Neural cell (in vitro differentiated cells): ENCODE measurements around the gene LDLRAD3.

ENCODE experiments used
- EP300 ChIP-seq: fragments of 450-650 bp; conservative IDR thresholded peaks from 2 replicates; pipeline ENCODE4 v1.6.1; 2014; ENCODE audit warnings: antibody characterized with exemption, mild to moderate bottlenecking, moderate library complexity; ENCODE audit not compliant: poor library complexity, severe bottlenecking
- EZH2 ChIP-seq: fragments of 200-600, 300-800 bp; shearing (Covaris generic), sonication (generic); IDR thresholded peaks from 2 replicates; pipeline ENCODE4 v1.6.1; 2014; ENCODE audit warnings: antibody characterized with exemption, low read length, borderline replicate concordance, mild to moderate bottlenecking; ENCODE audit not compliant: insufficient read depth, poor library complexity, severe bottlenecking
- POLR2AphosphoS5 ChIP-seq: IDR thresholded peaks from 2 replicates; pipeline ENCODE4 v1.6.1; 2012
- SMC3 ChIP-seq: fragments of 450-650 bp; conservative IDR thresholded peaks from 2 replicates; pipeline ENCODE4 v1.6.1; 2014; ENCODE audit warnings: antibody characterized with exemption, mild to moderate bottlenecking, moderate library complexity; ENCODE audit not compliant: poor library complexity
- TAF1 ChIP-seq: IDR thresholded peaks from 2 replicates; pipeline ENCODE4 v1.6.1; 2012; ENCODE audit warnings: low read depth
- TF ChIP-seq, protein P1 (sequence below): fragments of 450-650 bp; IDR thresholded peaks from 2 replicates; pipeline ENCODE4 v1.5.1; 2014; ENCODE audit warnings: antibody characterized with exemption, mild to moderate bottlenecking, moderate library complexity; ENCODE audit not compliant: poor library complexity, severe bottlenecking
- TF ChIP-seq, protein P2 (sequence below): IDR thresholded peaks from 2 replicates; pipeline ENCODE4 v1.6.1; 2012; ENCODE audit warnings: borderline replicate concordance

GRCh38 chr11:35944503-35945136, 758 bp downstream of the LDLRAD3 start:
- TF ChIP-seq, protein P1, sequence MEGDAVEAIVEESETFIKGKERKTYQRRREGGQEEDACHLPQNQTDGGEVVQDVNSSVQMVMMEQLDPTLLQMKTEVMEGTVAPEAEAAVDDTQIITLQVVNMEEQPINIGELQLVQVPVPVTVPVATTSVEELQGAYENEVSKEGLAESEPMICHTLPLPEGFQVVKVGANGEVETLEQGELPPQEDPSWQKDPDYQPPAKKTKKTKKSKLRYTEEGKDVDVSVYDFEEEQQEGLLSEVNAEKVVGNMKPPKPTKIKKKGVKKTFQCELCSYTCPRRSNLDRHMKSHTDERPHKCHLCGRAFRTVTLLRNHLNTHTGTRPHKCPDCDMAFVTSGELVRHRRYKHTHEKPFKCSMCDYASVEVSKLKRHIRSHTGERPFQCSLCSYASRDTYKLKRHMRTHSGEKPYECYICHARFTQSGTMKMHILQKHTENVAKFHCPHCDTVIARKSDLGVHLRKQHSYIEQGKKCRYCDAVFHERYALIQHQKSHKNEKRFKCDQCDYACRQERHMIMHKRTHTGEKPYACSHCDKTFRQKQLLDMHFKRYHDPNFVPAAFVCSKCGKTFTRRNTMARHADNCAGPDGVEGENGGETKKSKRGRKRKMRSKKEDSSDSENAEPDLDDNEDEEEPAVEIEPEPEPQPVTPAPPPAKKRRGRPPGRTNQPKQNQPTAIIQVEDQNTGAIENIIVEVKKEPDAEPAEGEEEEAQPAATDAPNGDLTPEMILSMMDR = no peak
- TF ChIP-seq EZH2 (no peak), EP300 (no peak), POLR2AphosphoS5 (no peak), SMC3 (peak; percentile 30), TAF1 (no peak)
- TF ChIP-seq, protein P2, sequence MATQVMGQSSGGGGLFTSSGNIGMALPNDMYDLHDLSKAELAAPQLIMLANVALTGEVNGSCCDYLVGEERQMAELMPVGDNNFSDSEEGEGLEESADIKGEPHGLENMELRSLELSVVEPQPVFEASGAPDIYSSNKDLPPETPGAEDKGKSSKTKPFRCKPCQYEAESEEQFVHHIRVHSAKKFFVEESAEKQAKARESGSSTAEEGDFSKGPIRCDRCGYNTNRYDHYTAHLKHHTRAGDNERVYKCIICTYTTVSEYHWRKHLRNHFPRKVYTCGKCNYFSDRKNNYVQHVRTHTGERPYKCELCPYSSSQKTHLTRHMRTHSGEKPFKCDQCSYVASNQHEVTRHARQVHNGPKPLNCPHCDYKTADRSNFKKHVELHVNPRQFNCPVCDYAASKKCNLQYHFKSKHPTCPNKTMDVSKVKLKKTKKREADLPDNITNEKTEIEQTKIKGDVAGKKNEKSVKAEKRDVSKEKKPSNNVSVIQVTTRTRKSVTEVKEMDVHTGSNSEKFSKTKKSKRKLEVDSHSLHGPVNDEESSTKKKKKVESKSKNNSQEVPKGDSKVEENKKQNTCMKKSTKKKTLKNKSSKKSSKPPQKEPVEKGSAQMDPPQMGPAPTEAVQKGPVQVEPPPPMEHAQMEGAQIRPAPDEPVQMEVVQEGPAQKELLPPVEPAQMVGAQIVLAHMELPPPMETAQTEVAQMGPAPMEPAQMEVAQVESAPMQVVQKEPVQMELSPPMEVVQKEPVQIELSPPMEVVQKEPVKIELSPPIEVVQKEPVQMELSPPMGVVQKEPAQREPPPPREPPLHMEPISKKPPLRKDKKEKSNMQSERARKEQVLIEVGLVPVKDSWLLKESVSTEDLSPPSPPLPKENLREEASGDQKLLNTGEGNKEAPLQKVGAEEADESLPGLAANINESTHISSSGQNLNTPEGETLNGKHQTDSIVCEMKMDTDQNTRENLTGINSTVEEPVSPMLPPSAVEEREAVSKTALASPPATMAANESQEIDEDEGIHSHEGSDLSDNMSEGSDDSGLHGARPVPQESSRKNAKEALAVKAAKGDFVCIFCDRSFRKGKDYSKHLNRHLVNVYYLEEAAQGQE = peak; percentile 37
